B cell (primary cell): ENCODE data around the gene OR5K3.

Source experiments
- EZH2 ChIP-seq: IDR thresholded peaks from 2 replicates; pipeline ENCODE4 v1.6.1; 2012; ENCODE audit warnings: borderline replicate concordance, low read depth, mild to moderate bottlenecking, moderate library complexity, low read length; ENCODE audit not compliant: insufficient read depth, poor library complexity, severe bottlenecking
- TF ChIP-seq, protein P1 (sequence below): fragments of 200-600 bp; IDR thresholded peaks from one replicate; pipeline ENCODE4 v1.8.0; 2022; ENCODE audit warnings: antibody characterized with exemption, mild to moderate bottlenecking

DNA sequence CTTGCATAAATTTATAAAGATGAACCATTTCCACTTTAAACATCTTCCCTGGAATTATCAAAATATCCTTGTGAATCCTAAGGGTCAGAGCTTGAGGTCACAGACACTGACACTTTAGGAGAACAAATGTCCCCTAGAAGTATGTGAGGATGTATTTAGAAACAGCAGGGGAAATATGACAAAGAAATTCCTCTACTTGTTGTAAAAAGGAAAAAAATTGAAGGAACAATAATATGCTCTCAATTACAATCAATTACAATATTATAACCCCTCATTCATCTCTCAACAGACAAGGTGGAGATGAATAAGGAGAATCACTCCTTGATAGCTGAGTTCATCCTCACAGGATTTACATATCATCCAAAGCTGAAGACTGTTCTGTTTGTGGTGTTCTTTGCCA, at the start of gene OR5K3:
- TF ChIP-seq, protein P1, sequence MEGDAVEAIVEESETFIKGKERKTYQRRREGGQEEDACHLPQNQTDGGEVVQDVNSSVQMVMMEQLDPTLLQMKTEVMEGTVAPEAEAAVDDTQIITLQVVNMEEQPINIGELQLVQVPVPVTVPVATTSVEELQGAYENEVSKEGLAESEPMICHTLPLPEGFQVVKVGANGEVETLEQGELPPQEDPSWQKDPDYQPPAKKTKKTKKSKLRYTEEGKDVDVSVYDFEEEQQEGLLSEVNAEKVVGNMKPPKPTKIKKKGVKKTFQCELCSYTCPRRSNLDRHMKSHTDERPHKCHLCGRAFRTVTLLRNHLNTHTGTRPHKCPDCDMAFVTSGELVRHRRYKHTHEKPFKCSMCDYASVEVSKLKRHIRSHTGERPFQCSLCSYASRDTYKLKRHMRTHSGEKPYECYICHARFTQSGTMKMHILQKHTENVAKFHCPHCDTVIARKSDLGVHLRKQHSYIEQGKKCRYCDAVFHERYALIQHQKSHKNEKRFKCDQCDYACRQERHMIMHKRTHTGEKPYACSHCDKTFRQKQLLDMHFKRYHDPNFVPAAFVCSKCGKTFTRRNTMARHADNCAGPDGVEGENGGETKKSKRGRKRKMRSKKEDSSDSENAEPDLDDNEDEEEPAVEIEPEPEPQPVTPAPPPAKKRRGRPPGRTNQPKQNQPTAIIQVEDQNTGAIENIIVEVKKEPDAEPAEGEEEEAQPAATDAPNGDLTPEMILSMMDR, result no peak
- TF ChIP-seq EZH2, result no peak
